Epithelial cell of proximal tubule (primary cell): ENCODE results near the gene RRP9. TPM values are rescaled to one million over a fixed set of nuclear protein-coding genes. Genes with fewer than 3 reads are reported as not detected.
A peak's percentile ranks its signal among the peaks of the same experiment; 100 is the strongest.

ENCODE experiments used
- DNase-seq: peaks from one replicate; pipeline ENCODE4 v3.0.0-alpha.2; 2011; ENCODE audit warnings: low read depth
- H3K4me3 ChIP-seq: 2 replicates; pipeline ENCODE4 v1.5.1; 2011; ENCODE audit warnings: low read depth, mild to moderate bottlenecking, low read length
- total RNA-seq: library from RNA; depleted of rRNA; stranded (reverse); fragments of >200 nt; gene quantifications from 2 replicates; pipeline ENCODE4 v1.2.3, GENCODE V29; 2015
- TF ChIP-seq, protein P1 (sequence below): conservative IDR thresholded peaks from 2 replicates; pipeline ENCODE4 v1.5.1; 2012; ENCODE audit warnings: low read depth, mild to moderate bottlenecking, low read length

RRP9 gene
- total RNA-seq, 1 donor from 2014 or later: 28.0 TPM

DNA sequence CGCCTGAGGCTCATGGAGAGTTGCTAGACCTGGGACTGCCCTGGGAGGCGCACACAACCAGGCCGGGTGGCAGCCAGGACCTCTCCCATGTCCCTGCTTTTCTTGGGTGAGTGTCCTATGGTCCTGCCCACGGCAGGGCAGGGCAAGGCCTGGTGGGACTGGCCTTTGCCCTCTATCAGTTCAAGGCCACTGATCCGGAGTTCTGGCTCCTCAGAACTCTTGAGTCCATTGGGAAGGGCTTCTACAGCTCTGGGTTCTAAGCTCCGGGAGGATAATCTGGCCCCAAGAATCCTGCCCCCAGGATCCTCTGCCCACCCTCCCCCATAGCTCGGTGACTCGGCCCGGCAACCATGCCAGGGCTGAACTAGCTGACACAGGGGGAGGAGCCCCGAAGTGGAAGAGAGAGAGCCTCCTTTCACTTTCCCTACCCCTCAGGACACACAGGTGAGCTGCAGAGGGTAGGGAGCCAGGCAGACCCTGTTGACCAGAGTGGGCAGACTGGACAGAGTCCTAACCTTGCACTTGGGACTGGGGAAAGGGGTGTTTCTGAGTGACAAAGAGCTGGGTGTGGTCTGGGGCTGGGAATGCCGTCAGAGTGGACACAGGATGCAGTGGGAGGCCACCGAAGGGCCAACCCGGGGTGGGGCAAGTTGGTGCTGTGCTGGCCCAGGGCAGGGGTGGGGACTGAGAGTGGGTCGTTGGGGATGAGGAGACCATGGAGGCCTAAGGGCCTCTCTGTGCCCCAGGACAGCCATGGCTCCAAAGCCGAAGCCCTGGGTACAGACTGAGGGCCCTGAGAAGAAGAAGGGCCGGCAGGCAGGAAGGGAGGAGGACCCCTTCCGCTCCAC is 1.1 kb upstream of the RRP9 start:
- TF ChIP-seq, protein P1, sequence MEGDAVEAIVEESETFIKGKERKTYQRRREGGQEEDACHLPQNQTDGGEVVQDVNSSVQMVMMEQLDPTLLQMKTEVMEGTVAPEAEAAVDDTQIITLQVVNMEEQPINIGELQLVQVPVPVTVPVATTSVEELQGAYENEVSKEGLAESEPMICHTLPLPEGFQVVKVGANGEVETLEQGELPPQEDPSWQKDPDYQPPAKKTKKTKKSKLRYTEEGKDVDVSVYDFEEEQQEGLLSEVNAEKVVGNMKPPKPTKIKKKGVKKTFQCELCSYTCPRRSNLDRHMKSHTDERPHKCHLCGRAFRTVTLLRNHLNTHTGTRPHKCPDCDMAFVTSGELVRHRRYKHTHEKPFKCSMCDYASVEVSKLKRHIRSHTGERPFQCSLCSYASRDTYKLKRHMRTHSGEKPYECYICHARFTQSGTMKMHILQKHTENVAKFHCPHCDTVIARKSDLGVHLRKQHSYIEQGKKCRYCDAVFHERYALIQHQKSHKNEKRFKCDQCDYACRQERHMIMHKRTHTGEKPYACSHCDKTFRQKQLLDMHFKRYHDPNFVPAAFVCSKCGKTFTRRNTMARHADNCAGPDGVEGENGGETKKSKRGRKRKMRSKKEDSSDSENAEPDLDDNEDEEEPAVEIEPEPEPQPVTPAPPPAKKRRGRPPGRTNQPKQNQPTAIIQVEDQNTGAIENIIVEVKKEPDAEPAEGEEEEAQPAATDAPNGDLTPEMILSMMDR: no peak
- no peak for DNase-seq
- peak overlapping the region; percentile 77 for H3K4me3 ChIP-seq

DNA sequence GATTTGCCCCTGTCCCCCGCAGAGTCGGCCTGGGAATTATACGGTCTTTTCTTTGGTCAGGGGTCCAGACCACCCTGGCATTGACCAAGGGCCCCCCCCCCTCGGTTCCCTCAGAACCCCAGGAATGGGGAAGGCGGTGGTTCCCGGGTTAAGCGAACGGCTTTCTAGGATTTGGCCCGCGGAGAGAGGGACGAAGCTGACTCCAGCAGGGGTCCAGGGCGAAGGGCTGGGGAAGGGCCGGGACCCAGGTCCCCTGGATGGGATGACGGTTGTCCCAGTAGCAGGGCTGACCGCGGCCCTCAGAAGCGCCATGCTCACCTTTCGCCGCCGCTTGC is 274 bp downstream of the RRP9 start:
- DNase-seq: no peak
- peak overlapping the region; percentile 77 for H3K4me3 ChIP-seq
- TF ChIP-seq, protein P1: no peak

DNA sequence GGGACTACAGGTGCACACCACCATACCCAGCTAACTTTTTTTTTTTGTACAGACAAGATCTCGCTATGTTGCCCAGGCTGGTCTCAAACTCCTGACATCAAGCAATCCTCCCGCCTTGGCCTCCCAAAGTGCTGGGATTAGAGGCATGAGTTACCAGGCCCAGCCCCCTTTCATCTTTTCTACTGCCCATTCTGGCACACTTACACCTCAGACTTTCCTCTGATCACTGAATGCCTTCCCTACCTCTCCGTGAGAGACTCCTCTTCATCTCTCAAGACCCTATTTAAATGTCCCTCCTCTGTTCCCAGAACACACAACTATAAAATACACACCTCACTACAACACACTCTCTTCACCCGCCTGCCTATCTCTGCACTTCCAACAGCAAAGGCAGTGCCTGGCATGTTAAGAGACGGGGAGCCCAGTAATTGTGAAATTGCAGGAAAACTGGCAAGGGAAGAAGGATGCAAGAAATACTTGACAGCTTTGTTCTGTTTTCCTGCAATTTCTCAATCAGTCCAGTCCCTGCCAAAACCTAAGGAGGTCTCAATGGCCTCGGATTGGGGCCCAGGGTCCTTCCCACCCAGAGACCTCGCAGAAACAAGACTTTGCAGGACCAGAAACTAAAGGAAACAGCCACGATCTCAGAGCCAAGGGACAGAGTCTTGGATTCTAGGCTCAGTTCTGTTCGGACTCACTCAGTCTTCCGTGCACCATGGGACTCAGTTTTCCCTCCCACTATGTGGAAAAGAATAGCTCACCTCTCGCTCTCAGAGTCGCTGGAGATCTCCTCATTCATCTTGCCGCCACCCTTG is 849 bp downstream of the RRP9 start:
- H3K4me3 ChIP-seq: peak overlapping the region; percentile 77
- TF ChIP-seq, protein P1: no peak
- DNase-seq: no peak

DNA sequence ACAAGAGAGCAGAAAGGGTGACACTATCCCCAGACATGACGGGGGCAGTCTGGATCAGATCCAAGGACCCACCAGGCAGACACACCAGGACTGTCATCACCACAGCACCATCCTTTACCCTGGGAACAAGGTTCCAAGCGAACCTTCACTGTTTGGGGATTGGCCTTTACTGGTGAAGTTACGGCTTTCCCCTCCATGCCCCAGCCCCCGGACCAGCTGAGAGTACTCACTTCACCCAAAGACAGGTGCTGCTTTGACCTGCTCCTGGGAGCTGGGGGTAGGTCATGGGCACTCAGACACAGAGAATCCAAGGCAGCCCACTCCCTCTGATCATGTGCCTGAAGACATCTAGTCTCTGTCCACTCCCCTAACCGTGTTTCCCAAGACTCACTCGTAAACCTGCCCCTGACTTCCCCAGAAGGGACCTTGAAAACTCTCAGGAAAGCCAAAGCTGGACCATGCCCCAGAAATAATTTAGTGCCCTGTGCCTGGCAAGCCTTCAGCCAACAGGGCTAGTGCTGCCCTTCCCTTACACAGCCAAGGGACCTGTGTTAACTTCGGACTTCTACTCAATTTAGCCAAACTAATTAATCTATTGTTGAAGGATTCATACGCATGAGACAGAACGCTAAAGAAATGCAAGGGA is 2.8 kb downstream of the RRP9 start:
- no peak for DNase-seq
- TF ChIP-seq, protein P1: no peak
- H3K4me3 ChIP-seq: no peak overlapping the region

DNA sequence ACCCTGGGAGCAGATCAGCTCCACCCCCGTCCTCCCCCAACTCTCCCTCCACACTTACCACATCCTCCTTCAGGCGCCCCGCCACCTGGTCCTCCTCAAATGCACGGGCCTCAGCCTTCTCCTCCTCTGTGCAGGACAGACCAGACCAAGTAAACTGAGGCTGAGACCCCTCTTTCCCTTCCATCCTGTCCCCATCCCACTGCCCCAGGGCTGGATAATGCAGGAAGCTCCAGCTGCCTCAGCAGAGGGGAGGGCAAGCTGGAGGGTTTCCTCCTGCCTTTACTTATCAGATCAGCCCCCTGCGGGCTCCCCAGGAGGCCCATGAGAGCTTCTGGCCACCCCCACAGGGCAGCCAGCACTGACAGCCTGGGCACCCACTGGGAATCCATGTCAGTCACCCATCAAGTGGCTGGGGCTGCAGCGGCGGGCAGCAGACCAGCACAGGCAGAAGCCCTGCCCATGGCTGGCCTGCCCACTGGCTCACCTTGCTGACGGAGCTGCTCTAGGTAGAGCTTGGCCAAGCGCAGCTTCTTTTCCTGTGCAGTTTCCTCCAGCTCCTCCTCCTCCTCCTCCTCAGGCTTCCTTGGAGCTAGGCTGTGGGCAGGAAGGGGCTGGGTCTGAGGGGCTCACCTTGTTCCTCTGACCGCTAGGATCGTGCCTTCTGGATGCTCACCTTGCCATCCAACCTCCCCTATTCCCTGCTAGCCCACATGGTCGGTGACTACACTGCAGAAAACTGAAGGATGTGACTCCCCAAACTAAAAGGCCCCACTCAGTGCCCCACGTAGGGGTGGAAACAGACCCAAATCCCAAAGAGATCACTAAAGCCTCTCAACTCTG is 3.9 kb downstream of the RRP9 start:
- TF ChIP-seq, protein P1: no peak
- H3K4me3 ChIP-seq: no peak overlapping the region
- DNase-seq: no peak

DNA sequence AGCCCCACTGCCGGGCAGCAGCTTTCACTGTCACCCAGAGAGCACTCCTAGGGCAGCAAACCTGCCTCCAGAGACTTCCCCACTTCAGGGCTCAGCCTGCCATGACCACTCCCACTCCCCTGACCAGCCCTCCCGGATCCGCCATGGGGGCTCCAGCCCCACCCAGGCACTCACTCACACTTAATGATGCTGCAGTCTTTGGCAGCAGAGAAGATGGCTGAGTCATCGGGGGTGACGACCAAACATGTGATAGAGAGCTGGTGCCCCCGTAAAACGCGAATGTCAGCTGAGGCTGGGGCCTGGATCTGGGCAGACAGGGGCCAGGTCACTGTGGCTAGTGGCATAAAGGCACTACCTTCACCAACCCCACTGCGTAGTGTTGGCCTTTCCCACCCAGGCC is 4.7 kb downstream of the RRP9 start:
- no peak overlapping the region for H3K4me3 ChIP-seq
- TF ChIP-seq, protein P1: no peak
- no peak for DNase-seq
